T-helper 2 cell (primary cell): ENCODE data around the gene STARD8.

Experiments used
- DNase-seq, 5 experiments: peaks; one replicate each; pipeline versions ENCODE4 v3.0.0 to v3.0.0-alpha.2; 2012 to 2022

The STARD8 gene

GRCh38 chrX:68692651-68693050 lies 45.2 kb downstream of the STARD8 start:
- no peak for DNase-seq

- DNase-seq, result peak in 1 of 5 experiments; percentile 10
Measured at GRCh38 chrX:68693481-68694434, 46.3 kb downstream of the STARD8 start.

- DNase-seq, result no peak
Measured at GRCh38 chrX:68694435-68695205, 47.2 kb downstream of the STARD8 start.

GRCh38 chrX:68695206-68695845 lies 47.9 kb downstream of the STARD8 start:
- DNase-seq, result no peak

- no peak for DNase-seq
Measured at GRCh38 chrX:68696267-68696990, 49.0 kb downstream of the STARD8 start.

- DNase-seq, result no peak
Measured at GRCh38 chrX:68697036-68697435, 49.6 kb downstream of the STARD8 start.

- DNase-seq, result no peak
Measured at GRCh38 chrX:68697465-68698125, 50.1 kb downstream of the STARD8 start.

GRCh38 chrX:68698942-68699341 lies 51.5 kb downstream of the STARD8 start:
- DNase-seq, result no peak

GRCh38 chrX:68699960-68700746 lies 52.7 kb downstream of the STARD8 start:
- DNase-seq, result no peak

- no peak for DNase-seq
Measured at GRCh38 chrX:68703369-68703768, 55.9 kb downstream of the STARD8 start.

GRCh38 chrX:68703846-68704245 lies 56.4 kb downstream of the STARD8 start:
- no peak for DNase-seq

GRCh38 chrX:68705986-68706385 lies 58.5 kb downstream of the STARD8 start:
- no peak for DNase-seq

GRCh38 chrX:68708503-68709290 lies 61.2 kb downstream of the STARD8 start:
- no peak for DNase-seq

GRCh38 chrX:68710870-68711576 lies 63.6 kb downstream of the STARD8 start:
- peak in 1 of 5 experiments; percentile 8 for DNase-seq

GRCh38 chrX:68711845-68712244 lies 64.4 kb downstream of the STARD8 start:
- DNase-seq, result no peak

- no peak for DNase-seq
Measured at GRCh38 chrX:68714856-68715255, 67.4 kb downstream of the STARD8 start.

- no peak for DNase-seq
Measured at GRCh38 chrX:68717196-68717595, 69.7 kb downstream of the STARD8 start.

GRCh38 chrX:68717663-68718442 lies 70.4 kb downstream of the STARD8 start:
- DNase-seq, result no peak

GRCh38 chrX:68718443-68718820 lies 71.0 kb downstream of the STARD8 start:
- DNase-seq, result no peak
